GM21526 (cell line): Measurements from ENCODE around the gene RUFY3.
"Not testable (repeated sequence)": the region's sequence is repeated elsewhere in the genome, so short reads cannot be mapped to it uniquely, and the experiment has no call there.

Experiments used
- ATAC-seq: cut with Tn5 transposase; IDR thresholded peaks from one replicate; pipeline ENCODE4 v1.9.1; 2021; ENCODE audit warnings: moderate library complexity; ENCODE audit not compliant: unreplicated experiment, low FRiP score

RUFY3 gene

GRCh38 chr4:70734168-70734954 lies 12.6 kb downstream of the RUFY3 start:
- ATAC-seq = peak; percentile 87

- ATAC-seq = no peak
These were observed 13.2 kb downstream of the RUFY3 start for GRCh38 chr4:70734971-70735370.

- not testable (repeated sequence) for ATAC-seq
These were observed 14.2 kb downstream of the RUFY3 start for GRCh38 chr4:70735915-70736314.

- no peak for ATAC-seq
These were observed 15.2 kb downstream of the RUFY3 start for GRCh38 chr4:70737006-70737405.

- ATAC-seq = no peak
These were observed 15.6 kb downstream of the RUFY3 start for GRCh38 chr4:70737409-70737808.

GRCh38 chr4:70739496-70740337 lies 18.0 kb downstream of the RUFY3 start:
- no peak for ATAC-seq

GRCh38 chr4:70741867-70742658 lies 20.3 kb downstream of the RUFY3 start:
- no peak for ATAC-seq

GRCh38 chr4:70743731-70744130 lies 22.0 kb downstream of the RUFY3 start:
- no peak for ATAC-seq

- no peak for ATAC-seq
These were observed 24.5 kb downstream of the RUFY3 start for GRCh38 chr4:70746179-70746839.

- no peak for ATAC-seq
These were observed 26.1 kb downstream of the RUFY3 start for GRCh38 chr4:70747874-70748273.

GRCh38 chr4:70749313-70749712 lies 27.5 kb downstream of the RUFY3 start:
- peak; percentile 50 for ATAC-seq

- no peak for ATAC-seq
These were observed 30.5 kb downstream of the RUFY3 start for GRCh38 chr4:70752236-70752635.

GRCh38 chr4:70753630-70754029 lies 31.9 kb downstream of the RUFY3 start:
- no peak for ATAC-seq

GRCh38 chr4:70754470-70754869 lies 32.7 kb downstream of the RUFY3 start:
- peak; percentile 79 for ATAC-seq

GRCh38 chr4:70754990-70755688 lies 33.4 kb downstream of the RUFY3 start:
- peak; percentile 42 for ATAC-seq

GRCh38 chr4:70759126-70759525 lies 37.4 kb downstream of the RUFY3 start:
- ATAC-seq = no peak

- no peak for ATAC-seq
These were observed 37.9 kb downstream of the RUFY3 start for GRCh38 chr4:70759627-70760026.

- no peak for ATAC-seq
These were observed 38.9 kb downstream of the RUFY3 start for GRCh38 chr4:70760662-70761061.

GRCh38 chr4:70761276-70761816 lies 39.6 kb downstream of the RUFY3 start:
- no peak for ATAC-seq
